ENCODE data around the gene FAM193B.
"Not testable (repeated sequence)": the region's sequence is repeated elsewhere in the genome, so short reads cannot be mapped to it uniquely, and the experiment has no call there.

Gene FAM193B

GRCh38 chr5:177536386-177536785, 18.0 kb downstream of the FAM193B start:
- DNase-seq = no peak

GRCh38 chr5:177535125-177535524, 19.2 kb downstream of the FAM193B start:
- no peak for DNase-seq

GRCh38 chr5:177534433-177534832, 19.9 kb downstream of the FAM193B start:
- not testable (repeated sequence) for DNase-seq

GRCh38 chr5:177531209-177531940, 23.0 kb downstream of the FAM193B start:
- no peak for DNase-seq

- DNase-seq = no peak
These were observed 23.7 kb downstream of the FAM193B start for GRCh38 chr5:177530638-177531037.

GRCh38 chr5:177529247-177530203, 24.8 kb downstream of the FAM193B start:
- no peak for DNase-seq

GRCh38 chr5:177528631-177529030, 25.7 kb downstream of the FAM193B start:
- no peak for DNase-seq

- DNase-seq = no peak
These were observed 26.8 kb downstream of the FAM193B start for GRCh38 chr5:177527595-177527994.

GRCh38 chr5:177526791-177527190, 27.6 kb downstream of the FAM193B start:
- no peak for DNase-seq

GRCh38 chr5:177526191-177526590, 28.2 kb downstream of the FAM193B start:
- DNase-seq = no peak

GRCh38 chr5:177524941-177525655, 29.3 kb downstream of the FAM193B start:
- DNase-seq = no peak

- no peak for DNase-seq
These were observed 29.8 kb downstream of the FAM193B start for GRCh38 chr5:177524539-177524900.

- no peak for DNase-seq
These were observed 30.4 kb downstream of the FAM193B start for GRCh38 chr5:177523711-177524538.

GRCh38 chr5:177520916-177521513, 33.3 kb downstream of the FAM193B start:
- DNase-seq = no peak

GRCh38 chr5:177520271-177520670, 34.1 kb downstream of the FAM193B start:
- DNase-seq = no peak

GRCh38 chr5:177519463-177520235, 34.7 kb downstream of the FAM193B start:
- DNase-seq = no peak

GRCh38 chr5:177516601-177517568, 37.5 kb downstream of the FAM193B start, which contains the start of gene DDX41:
Gene DDX41 (minus strand): TSS chr5:177516961. CDS start chr5:177516945, 16 bp downstream.
- peak; percentile 96 for DNase-seq

- no peak for DNase-seq
These were observed 38.8 kb downstream of the FAM193B start for GRCh38 chr5:177515580-177515979.

- no peak for DNase-seq
These were observed 39.8 kb downstream of the FAM193B start for GRCh38 chr5:177514541-177514940.

GRCh38 chr5:177513500-177513899, 40.9 kb downstream of the FAM193B start:
- DNase-seq = no peak

All from stimulated activated CD4-positive, alpha-beta T cell treated with anti-CD3 and anti-CD28 coated beads, Interleukin-2, amount 100 ng/mL, for 24 hours (primary cell).